ENCODE results near the gene SMG5. TPM values are rescaled to one million over a fixed set of nuclear protein-coding genes. Genes with fewer than 3 reads are reported as not detected.

The SMG5 gene
- total RNA-seq, 1 experiment from 2014 or later, result 103 TPM

DNA sequence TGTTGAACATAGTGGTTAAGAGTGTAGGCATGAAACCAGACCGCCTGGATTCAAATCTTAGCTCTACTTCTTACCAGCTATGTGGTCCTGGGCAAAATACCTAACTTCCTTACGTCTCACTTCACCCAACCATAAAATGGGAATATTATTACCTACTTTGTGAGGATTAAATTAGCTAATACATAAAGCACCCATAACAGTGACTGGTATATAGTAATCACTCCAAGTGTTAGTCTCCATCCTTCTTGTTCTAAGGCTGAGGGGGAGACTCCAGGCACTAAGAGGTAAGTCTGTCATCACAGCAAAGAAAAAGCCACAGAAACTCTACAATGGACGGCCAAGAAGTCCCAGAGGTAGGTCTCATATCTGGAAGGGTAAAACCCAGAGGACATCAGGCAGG lies 2.8 kb downstream of the SMG5 start:
- Mint-ChIP-seq H3K4me3 (peak overlapping the region in 1 of 2 experiments; percentile 26; a peak in 2 of 5 replicates), H3K27me3 (ENCODE audit: low read depth) (no peaks in the 10 kb centered on the region; the same call in 1 of the 2 replicates), H3K9me3 (no peaks in the 10 kb centered on the region), H3K27ac (no peak overlapping the region), H3K4me1 (peaks cover 24 to 29% of the 10 kb centered on the region in 2 experiments), H3K36me3 (ENCODE audit: insufficient read depth in 1 of 3, low read depth in 3 of 3) (peaks cover 35 to 47% (median 40%) of the 10 kb centered on the region in 3 experiments; a peak in 6 of 7 replicates)
- DNase-seq, result no peak
- no peak overlapping the region for H2BK12ac ChIP-seq (ENCODE audit: insufficient read length, low read depth, low read length)
- TF ChIP-seq, protein P1, sequence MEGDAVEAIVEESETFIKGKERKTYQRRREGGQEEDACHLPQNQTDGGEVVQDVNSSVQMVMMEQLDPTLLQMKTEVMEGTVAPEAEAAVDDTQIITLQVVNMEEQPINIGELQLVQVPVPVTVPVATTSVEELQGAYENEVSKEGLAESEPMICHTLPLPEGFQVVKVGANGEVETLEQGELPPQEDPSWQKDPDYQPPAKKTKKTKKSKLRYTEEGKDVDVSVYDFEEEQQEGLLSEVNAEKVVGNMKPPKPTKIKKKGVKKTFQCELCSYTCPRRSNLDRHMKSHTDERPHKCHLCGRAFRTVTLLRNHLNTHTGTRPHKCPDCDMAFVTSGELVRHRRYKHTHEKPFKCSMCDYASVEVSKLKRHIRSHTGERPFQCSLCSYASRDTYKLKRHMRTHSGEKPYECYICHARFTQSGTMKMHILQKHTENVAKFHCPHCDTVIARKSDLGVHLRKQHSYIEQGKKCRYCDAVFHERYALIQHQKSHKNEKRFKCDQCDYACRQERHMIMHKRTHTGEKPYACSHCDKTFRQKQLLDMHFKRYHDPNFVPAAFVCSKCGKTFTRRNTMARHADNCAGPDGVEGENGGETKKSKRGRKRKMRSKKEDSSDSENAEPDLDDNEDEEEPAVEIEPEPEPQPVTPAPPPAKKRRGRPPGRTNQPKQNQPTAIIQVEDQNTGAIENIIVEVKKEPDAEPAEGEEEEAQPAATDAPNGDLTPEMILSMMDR (conservative IDR thresholded peaks at IDR 0.05), result no peak
- no peak overlapping the region for H2BK20ac ChIP-seq (ENCODE audit: low read depth, low read length, poor library complexity, severe bottlenecking)
- no peak overlapping the region for H4K91ac ChIP-seq (ENCODE audit: insufficient read length, low read depth, low read length)
- H2BK15ac ChIP-seq (ENCODE audit: low read depth, low read length), result no peak overlapping the region
- peaks cover 12% of the 10 kb centered on the region for H3K23me2 ChIP-seq (ENCODE audit: insufficient read length, low read depth, low read length, poor library complexity, severe bottlenecking)
- no peak overlapping the region for H4K5ac ChIP-seq (ENCODE audit: insufficient read length, low read depth, low read length)
- no peak overlapping the region for H3K23ac ChIP-seq (ENCODE audit: insufficient read length, low read depth, low read length)
- H3K4me2 ChIP-seq (ENCODE audit: insufficient read depth, insufficient read length, low read length), result no peak overlapping the region
- H3K56ac ChIP-seq (ENCODE audit: insufficient read length, low read depth, low read length), result no peak overlapping the region
- H2BK5ac ChIP-seq (ENCODE audit: insufficient read length, low read length), result no peak overlapping the region
- H2BK120ac ChIP-seq (ENCODE audit: low read depth, low read length, poor library complexity, severe bottlenecking), result no peak overlapping the region
- no peak overlapping the region for H3K9ac ChIP-seq (ENCODE audit: extremely low read depth, insufficient read length, low read length)
- H4K8ac ChIP-seq (replicated peaks; ENCODE audit: insufficient read length, low read depth, low read length), result no peak overlapping the region
- no peaks in the 10 kb centered on the region for H3K27me3 ChIP-seq (ENCODE audit: insufficient read depth, low read length)
- H4K20me1 ChIP-seq (ENCODE audit: control insufficient read depth, insufficient read depth, insufficient read length), result no peaks in the 10 kb centered on the region
- H3K18ac ChIP-seq (ENCODE audit: insufficient read length, low read depth, low read length), result no peak overlapping the region
- no peak overlapping the region for H3T11ph ChIP-seq (ENCODE audit: low read length)
- peaks cover 22% of the 10 kb centered on the region for H3K79me2 ChIP-seq (ENCODE audit: insufficient read depth, low read length)
- H2AFZ ChIP-seq (ENCODE audit: low read length), result no peak overlapping the region
- no peaks in the 10 kb centered on the region for H3K4me1 ChIP-seq (ENCODE audit: insufficient read depth, low read length)
- no peak overlapping the region for H3K27ac ChIP-seq (ENCODE audit: insufficient read length, low read depth, low read length)
- no peak overlapping the region for H2AK5ac ChIP-seq (ENCODE audit: insufficient read length, low read length)
- H3K4ac ChIP-seq (ENCODE audit: low read depth, low read length), result no peak overlapping the region
- no peak overlapping the region for H3K14ac ChIP-seq (ENCODE audit: insufficient read depth, low read length)
- H3K9me3 ChIP-seq (ENCODE audit: control insufficient read depth, low read depth, low read length), result no peaks in the 10 kb centered on the region
- peaks cover 5% of the 10 kb centered on the region for H3K79me1 ChIP-seq (ENCODE audit: insufficient read depth, low read depth, low read length, poor library complexity, severe bottlenecking)
- no CpG with 5 or more reads among the region's 3 CpGs for WGBS (ENCODE audit: extremely low coverage, insufficient read length, low lambda C conversion rate)
